H1 (cell line): ENCODE measurements around the gene RGR. TPM values are rescaled to one million over a fixed set of nuclear protein-coding genes. Genes with fewer than 3 reads are reported as not detected.

Experiments
- CTCF ChIA-PET: fragments of 300-600 bp; sonication (Branson Sonifier 250); formaldehyde crosslinking; loops from one replicate; lab custom pipeline; 2021; ENCODE audit not compliant: partially characterized antibody; lab: Charles Lee
- POLR2A ChIA-PET: fragments of 300-600 bp; sonication (Branson Sonifier 250); formaldehyde crosslinking; loops from one replicate; lab custom pipeline; 2021; ENCODE audit warnings: inconsistent platforms; ENCODE audit not compliant: partially characterized antibody; lab: Charles Lee
- DNase-seq, 2 experiments: peaks; one replicate each; pipeline versions ENCODE4 v3.0.0 to v3.0.0-alpha.2; 2010 to 2022; ENCODE audit warnings: low spot score in 2 of 2, low read depth in 1 of 2, mixed read lengths in 1 of 2
- FAIRE-seq: peaks from 2 replicates; lab custom pipeline; 2011; peaks lifted over from hg19 to GRCh38; lab: Jason Lieb, UNC
- H2AFZ ChIP-seq: 2 replicates; pipeline ENCODE4 v1.8.1; 2012; ENCODE audit warnings: low read length, inconsistent platforms
- H2AK5ac ChIP-seq: 2 replicates; pipeline ENCODE4 v1.6.1; 2013; ENCODE audit warnings: low read depth, low read length
- H2BK120ac ChIP-seq: replicated peaks from 2 replicates; pipeline ENCODE3; 2013; ENCODE audit warnings: low read depth, low read length, inconsistent platforms
- H2BK12ac ChIP-seq: 2 replicates; pipeline ENCODE4 v1.6.1; 2013; ENCODE audit warnings: low read depth, low read length
- H2BK15ac ChIP-seq: 2 replicates; pipeline ENCODE4 v1.6.1; 2013; ENCODE audit warnings: low read length
- H2BK20ac ChIP-seq: 2 replicates; pipeline ENCODE4 v1.6.1; 2013; ENCODE audit warnings: low read length
- H2BK5ac ChIP-seq: 2 replicates; pipeline ENCODE4 v1.6.1; 2013; ENCODE audit warnings: low read depth, low read length
- H3K14ac ChIP-seq: 2 replicates; pipeline ENCODE4 v1.6.1; 2013; ENCODE audit warnings: inconsistent platforms; ENCODE audit not compliant: insufficient read length
- H3K18ac ChIP-seq: 2 replicates; pipeline ENCODE4 v1.6.1; 2013; ENCODE audit warnings: low read length; ENCODE audit errors: extremely low read depth
- H3K23ac ChIP-seq: 2 replicates; pipeline ENCODE4 v1.6.1; 2013; ENCODE audit warnings: inconsistent platforms; ENCODE audit not compliant: insufficient read length
- H3K23me2 ChIP-seq: 2 replicates; pipeline ENCODE4 v1.6.1; 2013; ENCODE audit warnings: low read depth, low read length
- H3K27ac ChIP-seq: 2 replicates; pipeline ENCODE4 v1.6.1; 2011; ENCODE audit warnings: low read depth, low read length, inconsistent platforms
- H3K27me3 ChIP-seq, 4 experiments: replicated peaks in 1 of 4; 1 replicate in 1 of 4; 2 replicates in 3 of 4; pipeline versions ENCODE4 v1.6.1 to v1.8.1; 2011 to 2013; ENCODE audit warnings: low read length in 3 of 4, mild to moderate bottlenecking in 3 of 4, inconsistent platforms in 2 of 4, mixed read lengths in 2 of 4, moderate library complexity in 1 of 4; ENCODE audit not compliant: control insufficient read depth in 3 of 4, insufficient read depth in 3 of 4; ENCODE audit errors: extremely low read depth in 1 of 4
- H3K36me3 ChIP-seq, 4 experiments: 2 replicates each; pipeline versions ENCODE4 v1.6.1 to v1.8.1; 2011 to 2013; ENCODE audit warnings: mild to moderate bottlenecking in 4 of 4, low read length in 3 of 4, moderate library complexity in 2 of 4, control low read depth in 1 of 4, inconsistent platforms in 1 of 4; ENCODE audit not compliant: insufficient read depth in 4 of 4, control insufficient read depth in 2 of 4
- H3K4ac ChIP-seq: replicated peaks from 2 replicates; pipeline ENCODE3; 2013; ENCODE audit warnings: low read length, low read depth, mixed read lengths, inconsistent platforms; ENCODE audit not compliant: insufficient read length
- H3K4me1 ChIP-seq, 4 experiments: replicated peaks in 1 of 4; 1 replicate in 1 of 4; 2 replicates in 3 of 4; pipeline versions ENCODE4 v1.6.1 to v1.8.1; 2011 to 2013; ENCODE audit warnings: low read length in 3 of 4, inconsistent platforms in 2 of 4, mixed read lengths in 1 of 4; ENCODE audit not compliant: insufficient read depth in 4 of 4, control insufficient read depth in 3 of 4
- H3K4me2 ChIP-seq, 2 experiments: 2 replicates each; pipeline versions ENCODE4 v1.6.1 to v1.8.1; 2011 to 2013; ENCODE audit warnings: low read depth in 2 of 2, low read length in 2 of 2, control low read depth in 1 of 2, inconsistent platforms in 1 of 2, mild to moderate bottlenecking in 1 of 2; ENCODE audit not compliant: insufficient read depth in 1 of 2
- H3K4me3 ChIP-seq, 4 experiments: fragments of 200-600, 300-600 bp in 1 of 4; sonication (generic), shearing (Covaris generic), sonication (Bioruptor Twin) in 1 of 4; 2 replicates each; pipeline versions ENCODE4 v1.5.1 to v1.8.1; 2011 to 2016; ENCODE audit warnings: low read length in 4 of 4, low read depth in 3 of 4, control low read depth in 2 of 4, inconsistent platforms in 2 of 4, mild to moderate bottlenecking in 2 of 4, mixed read lengths in 1 of 4, moderate library complexity in 1 of 4; ENCODE audit not compliant: insufficient read depth in 2 of 4; ENCODE audit errors: extremely low read depth in 1 of 4
- H3K56ac ChIP-seq: replicated peaks from 2 replicates; pipeline ENCODE3; 2013; ENCODE audit warnings: low read depth, mild to moderate bottlenecking, mixed read lengths, low read length, inconsistent platforms; ENCODE audit not compliant: insufficient read length
- H3K79me1 ChIP-seq: 2 replicates; pipeline ENCODE4 v1.6.1; 2013; ENCODE audit warnings: low read depth, low read length, control low read depth
- H3K79me2 ChIP-seq, 2 experiments: 2 replicates each; pipeline versions ENCODE4 v1.6.1 to v1.8.1; 2012 to 2013; ENCODE audit warnings: low read length in 2 of 2, mild to moderate bottlenecking in 2 of 2, inconsistent platforms in 1 of 2; ENCODE audit not compliant: insufficient read depth in 2 of 2, control insufficient read depth in 1 of 2
- H3K9ac ChIP-seq, 4 experiments: replicated peaks in 1 of 4; 1 replicate in 1 of 4; 2 replicates in 3 of 4; pipeline versions ENCODE4 v1.6.1 to v1.8.1; 2011 to 2013; ENCODE audit warnings: low read depth in 3 of 4, low read length in 3 of 4, control low read depth in 2 of 4, mild to moderate bottlenecking in 2 of 4, moderate library complexity in 2 of 4, inconsistent platforms in 1 of 4; ENCODE audit errors: extremely low read depth in 1 of 4
- H3K9me3 ChIP-seq, 2 experiments: 2 replicates each; pipeline versions ENCODE4 v1.6.1 to v1.8.1; 2012 to 2013; ENCODE audit warnings: mild to moderate bottlenecking in 2 of 2, moderate library complexity in 2 of 2, control low read depth in 1 of 2, inconsistent platforms in 1 of 2, low read depth in 1 of 2, low read length in 1 of 2, mixed read lengths in 1 of 2; ENCODE audit not compliant: insufficient read depth in 2 of 2
- H4K20me1 ChIP-seq, 2 experiments: replicated peaks in 1 of 2; 2 replicates each; pipeline versions ENCODE3 to v1.8.1; 2011 to 2013; ENCODE audit warnings: inconsistent platforms in 2 of 2, low read length in 2 of 2, mild to moderate bottlenecking in 1 of 2; ENCODE audit not compliant: insufficient read depth in 2 of 2, control insufficient read depth in 1 of 2
- H4K5ac ChIP-seq: 2 replicates; pipeline ENCODE4 v1.6.1; 2013; ENCODE audit warnings: low read length, low read depth, mixed read lengths, inconsistent platforms; ENCODE audit not compliant: insufficient read length
- H4K8ac ChIP-seq: 2 replicates; pipeline ENCODE4 v1.8.0; 2013; ENCODE audit warnings: mild to moderate bottlenecking, moderate library complexity, low read length, inconsistent platforms; ENCODE audit not compliant: insufficient read depth; ENCODE audit errors: extremely low read depth
- H4K91ac ChIP-seq: replicated peaks from 2 replicates; pipeline ENCODE3; 2013; ENCODE audit warnings: low read length, mixed read lengths, inconsistent platforms; ENCODE audit not compliant: insufficient read length
- ATF2 ChIP-seq: IDR thresholded peaks from 2 replicates; pipeline ENCODE4 v1.6.1; 2012; ENCODE audit warnings: low read length, inconsistent platforms
- ATF3 ChIP-seq: IDR thresholded peaks from 2 replicates; pipeline ENCODE4 v1.6.1; 2011; ENCODE audit warnings: low read depth, mild to moderate bottlenecking, low read length; ENCODE audit not compliant: insufficient read depth
- BACH1 ChIP-seq: IDR thresholded peaks from 2 replicates; pipeline ENCODE4 v1.6.1; 2012; ENCODE audit warnings: low read length, improper control_type of control experiment
- BRCA1 ChIP-seq: IDR thresholded peaks from 2 replicates; pipeline ENCODE4 v1.6.1; 2012; ENCODE audit warnings: low read depth, low read length, improper control_type of control experiment
- CEBPB ChIP-seq: IDR thresholded peaks from 2 replicates; pipeline ENCODE4 v1.6.1; 2012; ENCODE audit warnings: low read depth, low read length
- HDAC2 ChIP-seq, 2 experiments: fragments of 300-600 bp in 1 of 2; sonication (generic) in 1 of 2; IDR thresholded peaks; 2 replicates each; pipeline ENCODE4 v1.6.1; 2011 to 2012; ENCODE audit warnings: low read depth in 2 of 2, low read length in 2 of 2, mild to moderate bottlenecking in 2 of 2, moderate library complexity in 2 of 2, borderline replicate concordance in 1 of 2, inconsistent platforms in 1 of 2
- NRF1 ChIP-seq: IDR thresholded peaks from 2 replicates; pipeline ENCODE4 v1.6.1; 2011; ENCODE audit warnings: mild to moderate bottlenecking, low read depth, low read length, improper control_type of control experiment
- RBBP5 ChIP-seq: IDR thresholded peaks from 2 replicates; pipeline ENCODE4 v1.7.1; 2012; ENCODE audit warnings: low read depth, mild to moderate bottlenecking, inconsistent platforms, low read length, moderate library complexity, borderline replicate concordance
- RXRA ChIP-seq: IDR thresholded peaks from 2 replicates; pipeline ENCODE4 v1.6.1; 2011; ENCODE audit warnings: low read depth, mild to moderate bottlenecking, low read length, moderate library complexity; ENCODE audit not compliant: insufficient read depth
- TAF1 ChIP-seq: IDR thresholded peaks from 2 replicates; pipeline ENCODE4 v1.6.1; 2011; ENCODE audit warnings: mild to moderate bottlenecking, low read depth, low read length
- TBP ChIP-seq: IDR thresholded peaks from 2 replicates; pipeline ENCODE4 v1.6.1; 2011; ENCODE audit warnings: low read depth, low read length, improper control_type of control experiment
- WGBS, 2 experiments: shearing (Covaris generic) in 1 of 2; methylation state at CpG; one replicate each; pipeline versions ENCODE4 v1.1.6 to v1.1.7; 2013 to 2015; ENCODE audit warnings: low lambda C conversion rate in 2 of 2, mixed read lengths in 2 of 2, inconsistent platforms in 1 of 2, low coverage in 1 of 2, missing lambda C conversion rate in 1 of 2; ENCODE audit not compliant: insufficient replicate concordance in 2 of 2, insufficient coverage in 1 of 2, insufficient read length in 1 of 2; ENCODE audit errors: extremely low coverage in 1 of 2, missing lambda C conversion rate in 1 of 2; 5-methylcytosine and 5-hydroxymethylcytosine counted together
- polyA plus RNA-seq, 7 experiments: library from polyadenylated mRNA; depleted of rRNA in 3 of 7; stranded (reverse) in 5 of 7; unstranded in 2 of 7; fragments of >200 nt in 5 of 7; fragments of 200-250 nt in 2 of 7; gene quantifications; 1 replicate in 5 of 7; 2 replicates in 1 of 7; 4 replicates in 1 of 7; pipeline versions ENCODE4 v1.2.1 to v1.2.3, GENCODE V29; 2011 to 2013; ENCODE audit warnings: missing spikeins in 2 of 7, mixed read lengths in 2 of 7
- total RNA-seq: library from RNA; stranded (reverse); fragmentation: NEBNext Ultra II Directional; extraction: Animal tissue kit (Norgen Biotek cat#: 25700); gene quantifications from 2 replicates; pipeline ENCODE4 v1.2.1, GENCODE V29; 2021

RGR gene
- total and polyA plus RNA-seq, 2 of the 8 experiments (the other 6 are each of a cell fraction or from before 2014, with no cell fraction given): not detected

DNA sequence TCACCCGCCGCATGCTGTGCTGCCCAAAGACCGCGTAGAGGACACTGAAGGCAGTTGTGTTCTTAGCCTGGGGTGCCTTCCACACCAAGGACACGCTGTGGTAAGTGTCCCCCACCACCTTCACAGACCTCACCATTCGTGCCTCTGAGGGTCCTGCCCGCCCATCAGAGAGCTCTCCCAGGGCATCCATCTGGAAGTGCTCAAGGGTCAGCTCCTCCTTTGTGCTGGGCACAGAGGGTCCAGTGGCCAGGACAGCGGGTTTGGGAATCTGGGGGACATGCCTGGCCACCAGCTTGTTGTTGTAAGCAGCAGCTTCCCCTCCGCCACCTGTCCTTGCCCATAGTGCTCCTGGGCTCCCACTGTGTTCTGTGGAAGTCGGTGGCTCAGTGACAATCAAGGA, 12.5 kb upstream of the RGR start:
- no peak overlapping the region for H2BK15ac ChIP-seq
- peaks cover 0 to 3% (median under 1%) of the 10 kb centered on the region in 4 experiments; a peak in 3 of 7 replicates for H3K27me3 ChIP-seq
- H4K91ac ChIP-seq: no peak overlapping the region
- no peak overlapping the region for H2AFZ ChIP-seq
- no peak overlapping the region for H3K27ac ChIP-seq
- no peak overlapping the region for H2BK12ac ChIP-seq
- H3K79me1 ChIP-seq: no peaks in the 10 kb centered on the region
- no peak overlapping the region for H2BK20ac ChIP-seq
- ChIA-PET POLR2A (no interaction called here), CTCF (interaction anchor here (0.6 to 2.9 kb wide), 7 partner anchors 10 to 84 kb away, joined by 3 to 22 read pairs (median 3); no protein-coding TSS in a partner anchor)
- TF ChIP-seq CEBPB (no peak), BACH1 (no peak), NRF1 (no peak), RXRA (no peak), BRCA1 (no peak), ATF2 (no peak), RBBP5 (no peak), ATF3 (no peak), TAF1 (no peak), TBP (no peak), HDAC2 (IDR thresholded peaks at IDR 0.05; ENCODE audit: borderline replicate concordance in 1 of 2, low read depth in 2 of 2, low read length in 2 of 2) (no peak)
- no peak overlapping the region for H3K4ac ChIP-seq
- H4K20me1 ChIP-seq: no peaks in the 10 kb centered on the region
- H3K4me1 ChIP-seq: peaks cover 0 to 2% (median 0%) of the 10 kb centered on the region in 4 experiments; a peak in 3 of 7 replicates
- WGBS, 2 experiments: 91% methylated on average over 10 of the region's 10 CpGs; no CpG with 5 or more reads in 1 of the 2 experiments
- H3K36me3 ChIP-seq: no peaks in the 10 kb centered on the region
- H3K23ac ChIP-seq: no peak overlapping the region
- H3K79me2 ChIP-seq: no peaks in the 10 kb centered on the region
- no peak overlapping the region for H3K9ac ChIP-seq
- no peak overlapping the region for H3K4me3 ChIP-seq
- DNase-seq (no peak), FAIRE-seq (no peak)
- no peak overlapping the region for H4K8ac ChIP-seq
- no peaks in the 10 kb centered on the region for H3K23me2 ChIP-seq
- H2BK120ac ChIP-seq: no peak overlapping the region
- no peak overlapping the region for H2BK5ac ChIP-seq
- no peak overlapping the region for H4K5ac ChIP-seq
- H3K4me2 ChIP-seq: no peak overlapping the region
- no peak overlapping the region for H3K14ac ChIP-seq
- H3K9me3 ChIP-seq: no peaks in the 10 kb centered on the region
- H3K56ac ChIP-seq: no peak overlapping the region
- no peak overlapping the region for H2AK5ac ChIP-seq
- H3K18ac ChIP-seq: no peak overlapping the region
